Loucy (cell line): ENCODE data around the gene PMEL.

Experiments used
- CTCF ChIP-seq: fragments of 200-600 bp; sonication (generic); conservative IDR thresholded peaks from 2 replicates; pipeline ENCODE4 v1.5.1; 2014; ENCODE audit warnings: mild to moderate bottlenecking, antibody characterized with exemption, low read length
- EZH2phosphoT487 ChIP-seq: fragments of 200-600 bp; IDR thresholded peaks from 2 replicates; pipeline ENCODE4 v1.6.1; 2018; ENCODE audit warnings: antibody characterized with exemption, mild to moderate bottlenecking, moderate library complexity, borderline replicate concordance

- TF ChIP-seq CTCF (no peak), EZH2phosphoT487 (no peak)
Measured at GRCh38 chr12:55925870-55926737, 39.7 kb downstream of the PMEL start.
